Keratinocyte (primary cell): ENCODE measurements around the gene NGRN. TPM values are rescaled to one million over a fixed set of nuclear protein-coding genes. Genes with fewer than 3 reads are reported as not detected.

Experiments
- DNase-seq: peaks from one replicate; pipeline ENCODE4 v3.0.0-alpha.2; 2011; ENCODE audit warnings: low read depth, missing footprints, low spot score
- FAIRE-seq: peaks from 2 replicates; lab custom pipeline; 2011; peaks lifted over from hg19 to GRCh38; lab: Jason Lieb, UNC
- H2AFZ ChIP-seq: 2 replicates; pipeline ENCODE4 v1.6.0; 2012; ENCODE audit warnings: low read length, control low read depth, inconsistent platforms; ENCODE audit not compliant: control insufficient read depth
- H3K27ac ChIP-seq: 2 replicates; pipeline ENCODE4 v1.5.1; 2011; ENCODE audit warnings: low read length; ENCODE audit not compliant: control insufficient read depth, insufficient read depth
- H3K27me3 ChIP-seq: 3 replicates; pipeline ENCODE4 v1.6.0; 2011; ENCODE audit warnings: low read length; ENCODE audit not compliant: control insufficient read depth, insufficient read depth; ENCODE audit errors: extremely low read depth
- H3K36me3 ChIP-seq, 2 experiments: 2 replicates in 1 of 2; 3 replicates in 1 of 2; pipeline ENCODE4 v1.5.1; 2011; ENCODE audit warnings: low read length in 2 of 2, mild to moderate bottlenecking in 1 of 2; ENCODE audit not compliant: control insufficient read depth in 2 of 2, insufficient read depth in 2 of 2; ENCODE audit errors: extremely low read depth in 1 of 2
- H3K4me1 ChIP-seq: 3 replicates; pipeline ENCODE4 v1.5.1; 2011; ENCODE audit warnings: low read length; ENCODE audit not compliant: control insufficient read depth, insufficient read depth; ENCODE audit errors: extremely low read depth
- H3K4me2 ChIP-seq: 3 replicates; pipeline ENCODE4 v1.6.0; 2011; ENCODE audit warnings: low read depth, low read length; ENCODE audit not compliant: control insufficient read depth, insufficient read depth; ENCODE audit errors: extremely low read depth
- H3K4me3 ChIP-seq, 3 experiments: fragments of 200-600 bp in 1 of 3; sonication (generic) in 1 of 3; 2 replicates in 2 of 3; 3 replicates in 1 of 3; pipeline ENCODE4 v1.5.1; 2011 to 2016; ENCODE audit warnings: low read length in 3 of 3, mild to moderate bottlenecking in 3 of 3, control low read depth in 2 of 3, inconsistent platforms in 1 of 3, low read depth in 1 of 3, mixed read lengths in 1 of 3, mixed run types in 1 of 3, moderate library complexity in 1 of 3; ENCODE audit not compliant: control insufficient read depth in 2 of 3, insufficient read depth in 2 of 3; ENCODE audit errors: extremely low read depth in 1 of 3
- H3K79me2 ChIP-seq: 2 replicates; pipeline ENCODE4 v1.6.0; 2012; ENCODE audit warnings: low read length; ENCODE audit not compliant: control insufficient read depth, insufficient read depth
- H3K9ac ChIP-seq: 3 replicates; pipeline ENCODE4 v1.6.0; 2011; ENCODE audit warnings: low read length; ENCODE audit not compliant: control insufficient read depth, insufficient read depth; ENCODE audit errors: extremely low read depth
- H3K9me1 ChIP-seq: 3 replicates; pipeline ENCODE4 v1.6.0; 2011; ENCODE audit warnings: low read length; ENCODE audit not compliant: control insufficient read depth, insufficient read depth; ENCODE audit errors: extremely low read depth
- H3K9me3 ChIP-seq: 2 replicates; pipeline ENCODE4 v1.5.1; 2012; ENCODE audit warnings: low read depth, low read length; ENCODE audit not compliant: control insufficient read depth
- H4K20me1 ChIP-seq: 3 replicates; pipeline ENCODE4 v1.6.0; 2011; ENCODE audit warnings: low read length; ENCODE audit not compliant: control insufficient read depth, insufficient read depth; ENCODE audit errors: extremely low read depth
- EZH2 ChIP-seq: IDR thresholded peaks from one replicate; pipeline ENCODE4 v1.6.1; 2012; ENCODE audit warnings: inconsistent platforms, mild to moderate bottlenecking, low read length, moderate library complexity
- dilution Hi-C: fragments of 300-500 bp; cut with MboI; formaldehyde crosslinking; loops from one replicate; pipeline ENCODE4 v1.7.0; 2020; ENCODE audit warnings: low sequenced_read_pairs; ENCODE audit not compliant: extremely low pct_ligation_motif_present
- polyA plus RNA-seq, 5 experiments: library from polyadenylated mRNA; depleted of rRNA in 3 of 5; stranded (reverse) in 3 of 5; stranded (forward) in 1 of 5; unstranded in 1 of 5; fragments of >200 nt; gene quantifications; 1 replicate in 1 of 5; 2 replicates in 3 of 5; 3 replicates in 1 of 5; pipeline versions ENCODE4 v1.2.1 to v1.2.3, GENCODE V29; 2011 to 2012; ENCODE audit warnings: missing spikeins in 2 of 5, low read depth in 1 of 5, low replicate concordance in 1 of 5
- TF ChIP-seq, protein P1 (sequence below), 3 experiments: IDR thresholded peaks in 1 of 3; conservative IDR thresholded peaks in 1 of 3; optimal IDR thresholded peaks in 1 of 3; 2 replicates in 2 of 3; 3 replicates in 1 of 3; pipeline versions ENCODE3 to v1.5.1; 2011; ENCODE audit warnings: low read length in 3 of 3, mild to moderate bottlenecking in 3 of 3, moderate library complexity in 2 of 3, control low read depth in 1 of 3, inconsistent platforms in 1 of 3; ENCODE audit not compliant: insufficient read depth in 2 of 3; ENCODE audit errors: extremely low read depth in 1 of 3

NGRN gene
- polyA plus RNA-seq, 1 donor (not counting 4 experiments of a cell fraction or from before 2014, with no cell fraction given) = 54.9 TPM

DNA sequence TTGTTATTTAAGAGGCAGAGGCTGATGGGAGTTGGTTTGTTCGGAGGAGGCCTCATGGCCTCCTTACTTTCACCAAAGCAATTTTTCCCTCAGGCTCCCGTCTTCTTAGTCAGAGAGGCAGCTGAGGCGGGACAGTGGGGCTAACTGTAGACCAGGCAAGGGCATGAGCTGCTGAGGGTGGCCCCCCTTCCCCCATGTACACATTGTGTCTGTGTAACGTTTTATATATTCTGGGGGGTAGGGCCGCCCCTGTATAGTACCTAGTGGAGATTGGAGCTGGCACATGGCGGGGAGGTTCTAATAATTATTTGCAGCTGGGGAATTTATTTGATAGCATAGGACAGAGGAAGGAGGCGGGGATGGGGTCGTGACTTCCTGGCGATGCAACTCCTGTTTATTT, 35.1 kb downstream of the NGRN start:
- Histone ChIP-seq H3K9me3 (no peaks in the 10 kb centered on the region), H3K4me1 (no peaks in the 10 kb centered on the region), H3K36me3 (no peaks in the 10 kb centered on the region), H4K20me1 (no peaks in the 10 kb centered on the region), H3K9me1 (no peaks in the 10 kb centered on the region), H3K27ac (no peak overlapping the region), H3K79me2 (no peaks in the 10 kb centered on the region), H3K9ac (no peak overlapping the region), H2AFZ (no peak overlapping the region), H3K4me3 (no peak overlapping the region), H3K4me2 (no peak overlapping the region), H3K27me3 (no peaks in the 10 kb centered on the region)
- TF ChIP-seq, protein P1, sequence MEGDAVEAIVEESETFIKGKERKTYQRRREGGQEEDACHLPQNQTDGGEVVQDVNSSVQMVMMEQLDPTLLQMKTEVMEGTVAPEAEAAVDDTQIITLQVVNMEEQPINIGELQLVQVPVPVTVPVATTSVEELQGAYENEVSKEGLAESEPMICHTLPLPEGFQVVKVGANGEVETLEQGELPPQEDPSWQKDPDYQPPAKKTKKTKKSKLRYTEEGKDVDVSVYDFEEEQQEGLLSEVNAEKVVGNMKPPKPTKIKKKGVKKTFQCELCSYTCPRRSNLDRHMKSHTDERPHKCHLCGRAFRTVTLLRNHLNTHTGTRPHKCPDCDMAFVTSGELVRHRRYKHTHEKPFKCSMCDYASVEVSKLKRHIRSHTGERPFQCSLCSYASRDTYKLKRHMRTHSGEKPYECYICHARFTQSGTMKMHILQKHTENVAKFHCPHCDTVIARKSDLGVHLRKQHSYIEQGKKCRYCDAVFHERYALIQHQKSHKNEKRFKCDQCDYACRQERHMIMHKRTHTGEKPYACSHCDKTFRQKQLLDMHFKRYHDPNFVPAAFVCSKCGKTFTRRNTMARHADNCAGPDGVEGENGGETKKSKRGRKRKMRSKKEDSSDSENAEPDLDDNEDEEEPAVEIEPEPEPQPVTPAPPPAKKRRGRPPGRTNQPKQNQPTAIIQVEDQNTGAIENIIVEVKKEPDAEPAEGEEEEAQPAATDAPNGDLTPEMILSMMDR (optimal IDR thresholded peaks at IDR 0.05 in 1 of 3, IDR thresholded peaks at IDR 0.05 in 1 of 3, conservative IDR thresholded peaks at IDR 0.05 in 1 of 3; ENCODE audit: extremely low read depth in 1 of 3, insufficient read depth in 2 of 3, low read length in 3 of 3) = no peak
- TF ChIP-seq EZH2 = no peak
- FAIRE-seq = no peak
- dilution Hi-C loops = no loop called here
- no peak for DNase-seq

DNA sequence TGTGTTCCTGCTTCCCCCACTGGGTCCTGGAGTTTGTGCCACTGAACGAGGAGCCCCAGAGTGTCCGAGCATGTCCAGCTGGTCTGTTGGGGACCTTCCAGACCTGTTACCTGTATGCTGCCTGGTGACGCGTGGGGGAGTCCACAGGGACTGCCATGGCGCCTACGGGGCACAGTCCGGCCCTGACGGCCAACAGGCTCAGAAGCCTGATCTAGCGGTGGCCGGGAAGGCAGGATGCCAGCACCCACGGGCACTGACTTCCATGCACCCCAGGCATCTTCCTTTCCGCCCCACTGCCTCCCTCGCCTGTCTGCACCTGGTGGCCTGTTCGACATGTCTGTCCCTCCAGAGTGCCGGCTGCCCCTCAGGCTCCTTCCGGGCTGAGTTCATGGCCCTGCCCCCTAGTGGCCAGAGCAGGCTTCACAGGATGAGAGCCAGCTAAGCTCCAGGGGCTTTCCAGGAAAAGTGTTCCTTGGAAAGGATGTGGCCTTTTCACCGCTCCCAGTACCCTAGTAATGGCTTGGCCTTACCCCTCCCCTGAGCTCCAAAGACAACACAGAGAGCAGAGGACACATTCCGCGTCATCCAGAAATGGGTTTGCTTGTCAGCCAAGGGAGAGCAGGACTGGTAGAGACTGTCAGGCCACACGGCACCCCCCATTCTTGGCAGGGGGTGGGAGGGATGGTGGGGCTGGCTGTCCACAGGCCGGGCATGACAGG, 35.7 kb downstream of the NGRN start:
- Histone ChIP-seq H3K9me3 (no peaks in the 10 kb centered on the region), H3K79me2 (no peaks in the 10 kb centered on the region), H3K9ac (no peak overlapping the region), H3K36me3 (no peaks in the 10 kb centered on the region), H2AFZ (peak overlapping the region; percentile 73), H3K4me1 (no peaks in the 10 kb centered on the region), H3K9me1 (no peaks in the 10 kb centered on the region), H3K4me2 (no peak overlapping the region), H3K4me3 (no peak overlapping the region), H3K27me3 (no peaks in the 10 kb centered on the region), H3K27ac (no peak overlapping the region), H4K20me1 (no peaks in the 10 kb centered on the region)
- TF ChIP-seq, protein P1 (optimal IDR thresholded peaks at IDR 0.05 in 1 of 3, IDR thresholded peaks at IDR 0.05 in 1 of 3, conservative IDR thresholded peaks at IDR 0.05 in 1 of 3; ENCODE audit: extremely low read depth in 1 of 3, insufficient read depth in 2 of 3, low read length in 3 of 3) = peak; percentile 65 to 93 (median 84)
- TF ChIP-seq EZH2 = no peak
- no peak for DNase-seq
- dilution Hi-C loops = no loop called here
- no peak for FAIRE-seq
